SK-N-MC (cell line): Measurements from ENCODE around the gene AGTPBP1.

Source experiments
- DNase-seq: peaks from one replicate; pipeline ENCODE4 v3.0.0-alpha.2; 2011; ENCODE audit warnings: low read depth, low spot score
- H3K27ac ChIP-seq: fragments of 200-600 bp; sonication (generic); 2 replicates; pipeline ENCODE4 v1.5.1; 2016; ENCODE audit warnings: mixed run types
- H3K36me3 ChIP-seq: fragments of 200-600 bp; sonication (generic); 2 replicates; pipeline ENCODE4 v1.6.1; 2017; ENCODE audit warnings: antibody characterized with exemption, low read length, mixed read lengths; ENCODE audit not compliant: insufficient read depth
- H3K4me3 ChIP-seq: fragments of 200-600 bp; sonication (generic); 2 replicates; pipeline ENCODE4 v1.5.1; 2016
- H3K9ac ChIP-seq: fragments of 200-600 bp; sonication (generic); 2 replicates; pipeline ENCODE4 v1.8.0; 2017; ENCODE audit warnings: mixed run types, mixed read lengths; ENCODE audit not compliant: insufficient read length
- H3K9me3 ChIP-seq: fragments of 200-600 bp; sonication (generic); 2 replicates; pipeline ENCODE4 v1.6.1; 2017; ENCODE audit warnings: low read depth, mild to moderate bottlenecking, antibody characterized with exemption, low read length, moderate library complexity, mixed read lengths
- EZH2 ChIP-seq: fragments of 200-600 bp; sonication (generic); IDR thresholded peaks from one replicate; pipeline ENCODE4 v1.6.1; 2017; ENCODE audit warnings: antibody characterized with exemption
- FOXP2 ChIP-seq: optimal IDR thresholded peaks from 2 replicates; pipeline ENCODE3; 2011; ENCODE audit warnings: mild to moderate bottlenecking, moderate library complexity; ENCODE audit not compliant: insufficient read depth; ENCODE audit errors: extremely low read length, control extremely low read depth
- POLR2AphosphoS5 ChIP-seq: IDR thresholded peaks from 2 replicates; pipeline ENCODE4 v1.6.1; 2012; ENCODE audit warnings: mild to moderate bottlenecking, low read depth, low read length, borderline replicate concordance

AGTPBP1 gene

GRCh38 chr9:85514256-85514655 lies 227.5 kb downstream of the AGTPBP1 start:
- H3K36me3 ChIP-seq: no peaks in the 10 kb centered on the region
- no peak overlapping the region for H3K27ac ChIP-seq
- no peak for TF ChIP-seq EZH2
- no peak for TF ChIP-seq POLR2AphosphoS5
- TF ChIP-seq FOXP2: no peak
- H3K9me3 ChIP-seq: no peaks in the 10 kb centered on the region
- H3K9ac ChIP-seq: no peak overlapping the region
- DNase-seq: no peak
- no peak overlapping the region for H3K4me3 ChIP-seq

GRCh38 chr9:85511746-85512145 lies 230.0 kb downstream of the AGTPBP1 start:
- Histone ChIP-seq H3K9me3 (no peaks in the 10 kb centered on the region), H3K27ac (no peak overlapping the region), H3K9ac (no peak overlapping the region), H3K36me3 (no peaks in the 10 kb centered on the region), H3K4me3 (no peak overlapping the region)
- no peak for TF ChIP-seq EZH2
- no peak for TF ChIP-seq FOXP2
- TF ChIP-seq POLR2AphosphoS5: no peak
- DNase-seq: no peak

GRCh38 chr9:85510830-85511504 lies 230.8 kb downstream of the AGTPBP1 start:
- no peak for TF ChIP-seq EZH2
- TF ChIP-seq POLR2AphosphoS5: no peak
- TF ChIP-seq FOXP2: no peak
- no peaks in the 10 kb centered on the region for H3K36me3 ChIP-seq
- no peak overlapping the region for H3K9ac ChIP-seq
- no peaks in the 10 kb centered on the region for H3K9me3 ChIP-seq
- H3K4me3 ChIP-seq: no peak overlapping the region
- no peak for DNase-seq
- H3K27ac ChIP-seq: no peak overlapping the region

GRCh38 chr9:85508616-85509015 lies 233.1 kb downstream of the AGTPBP1 start:
- Histone ChIP-seq H3K36me3 (no peaks in the 10 kb centered on the region), H3K27ac (no peak overlapping the region), H3K9me3 (no peaks in the 10 kb centered on the region), H3K4me3 (no peak overlapping the region), H3K9ac (no peak overlapping the region)
- TF ChIP-seq POLR2AphosphoS5: no peak
- no peak for TF ChIP-seq EZH2
- no peak for TF ChIP-seq FOXP2
- no peak for DNase-seq

- Histone ChIP-seq H3K9ac (no peak overlapping the region), H3K36me3 (no peaks in the 10 kb centered on the region), H3K27ac (no peak overlapping the region), H3K9me3 (no peaks in the 10 kb centered on the region), H3K4me3 (no peak overlapping the region)
- DNase-seq: no peak
- no peak for TF ChIP-seq FOXP2
- TF ChIP-seq POLR2AphosphoS5: no peak
Measured at GRCh38 chr9:85505612-85506011, 236.1 kb downstream of the AGTPBP1 start.

- no peak for DNase-seq
- H3K36me3 ChIP-seq: no peaks in the 10 kb centered on the region
- TF ChIP-seq EZH2 (no peak), FOXP2 (no peak), POLR2AphosphoS5 (no peak)
Measured at GRCh38 chr9:85502815-85503655, 238.7 kb downstream of the AGTPBP1 start.

GRCh38 chr9:85501882-85502281 lies 239.9 kb downstream of the AGTPBP1 start:
- H3K36me3 ChIP-seq: no peaks in the 10 kb centered on the region
- no peak overlapping the region for H3K4me3 ChIP-seq
- no peak overlapping the region for H3K27ac ChIP-seq
- DNase-seq: no peak
- H3K9ac ChIP-seq: no peak overlapping the region
- TF ChIP-seq POLR2AphosphoS5 (no peak), EZH2 (no peak), FOXP2 (no peak)
- no peaks in the 10 kb centered on the region for H3K9me3 ChIP-seq

More at GRCh38 chr9:85502815-85503655, 238.7 kb downstream of the AGTPBP1 start:
- Histone ChIP-seq H3K27ac (no peak overlapping the region), H3K9me3 (no peaks in the 10 kb centered on the region), H3K4me3 (no peak overlapping the region), H3K9ac (no peak overlapping the region)

GRCh38 chr9:85501456-85501855 lies 240.3 kb downstream of the AGTPBP1 start:
- Histone ChIP-seq H3K36me3 (no peaks in the 10 kb centered on the region), H3K9me3 (no peaks in the 10 kb centered on the region), H3K4me3 (no peak overlapping the region), H3K9ac (no peak overlapping the region), H3K27ac (no peak overlapping the region)
- DNase-seq: no peak
- TF ChIP-seq EZH2 (no peak), FOXP2 (no peak), POLR2AphosphoS5 (no peak)
